Activated CD8-positive, alpha-beta memory T cell treated with anti-CD3 and anti-CD28 coated beads for 36 hours (primary cell): Measurements from ENCODE around the gene PTGES2. TPM values are rescaled to one million over a fixed set of nuclear protein-coding genes. Genes with fewer than 3 reads are reported as not detected.
"Not testable (repeated sequence)": the region's sequence is repeated elsewhere in the genome, so short reads cannot be mapped to it uniquely, and the experiment has no call there.

ENCODE experiments used
- CTCF ChIA-PET: fragments of 350-600 bp; sonication (Branson Sonifier 250); formaldehyde crosslinking; loops from one replicate; lab custom pipeline; 2021; ENCODE audit warnings: antibody characterized with exemption; lab: Charles Lee
- POLR2A ChIA-PET: fragments of 350-600 bp; sonication (Branson Sonifier 250); formaldehyde crosslinking; loops from one replicate; lab custom pipeline; 2021; ENCODE audit warnings: antibody characterized with exemption; lab: Charles Lee
- total RNA-seq, 2 experiments: library from RNA; stranded (reverse); gene quantifications; one replicate each; pipeline ENCODE4 v1.2.3, GENCODE V29; 2021

Gene PTGES2
- total RNA-seq, 2 experiments from 2014 or later, result 68.3 to 68.6 TPM

DNA sequence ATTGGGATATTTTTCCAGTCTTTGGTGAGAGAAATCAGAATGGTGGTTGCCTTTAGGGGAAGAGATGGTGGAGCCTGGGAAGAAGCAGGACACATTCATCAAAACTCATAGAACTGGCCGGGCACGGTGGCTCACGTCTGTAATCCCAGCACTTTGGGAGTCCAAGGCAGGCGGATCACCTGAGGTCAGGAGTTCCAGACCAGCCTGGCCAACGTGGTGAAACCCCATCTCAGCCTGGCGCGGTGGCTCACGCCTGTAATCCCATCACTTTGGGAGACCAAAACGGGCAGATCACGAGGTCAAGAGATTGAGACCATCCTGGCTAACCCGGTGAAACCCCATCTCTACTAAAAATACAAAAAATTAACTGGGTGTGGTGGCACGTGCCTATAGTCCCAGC is 15.8 kb downstream of the PTGES2 start:
- POLR2A ChIA-PET, result interaction anchor here (0.7 kb wide), 1 partner anchor 923 kb away, joined by 6 read pairs; no protein-coding TSS in a partner anchor
- CTCF ChIA-PET, result not testable (repeated sequence)

DNA sequence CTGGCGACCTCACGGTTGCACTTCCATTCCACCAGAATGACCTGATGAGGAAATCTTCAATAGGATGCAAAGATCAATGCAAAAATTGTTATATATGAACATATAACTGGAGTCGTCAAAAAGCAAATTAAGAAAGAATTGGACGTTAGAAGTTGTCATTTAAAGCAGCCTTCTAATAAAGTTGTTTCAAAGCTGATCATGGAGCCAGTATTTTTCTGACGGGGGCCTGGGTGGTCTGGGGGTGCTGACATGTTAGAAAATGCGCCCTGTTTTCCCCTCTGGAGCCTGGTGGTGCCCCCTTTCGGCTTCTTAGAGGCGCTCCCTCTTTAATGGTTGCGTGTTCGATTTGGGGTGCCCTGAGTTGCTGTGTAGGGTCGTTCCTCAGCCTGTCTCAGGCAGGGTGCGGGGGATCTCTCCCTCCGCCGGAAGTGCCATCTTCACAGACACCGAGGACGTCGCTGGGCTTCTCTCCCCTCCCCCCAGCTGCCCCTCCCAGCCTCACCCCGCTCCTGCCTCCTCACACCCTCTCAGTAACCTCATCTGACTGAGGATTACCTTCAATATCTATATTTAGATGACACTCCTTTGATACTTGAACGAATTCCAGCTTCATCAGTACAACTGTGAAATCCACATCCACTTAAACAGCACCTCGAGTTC is 18.3 kb downstream of the PTGES2 start:
- POLR2A ChIA-PET, result no interaction called here
- CTCF ChIA-PET, result interaction anchor here (2.0 kb wide), 1 partner anchor 9 kb away, joined by 6 read pairs; no protein-coding TSS in a partner anchor

GRCh38 chr9:128108269-128109049 is 19.1 kb downstream of the PTGES2 start:
- ChIA-PET POLR2A (interaction anchor here (0.6 kb wide), 1 partner anchor 91 kb away, joined by 3 read pairs; no protein-coding TSS in a partner anchor), CTCF (interaction anchor here (1.0 to 2.0 kb wide), 2 partner anchors 9 to 165 kb away, joined by 4 to 6 read pairs; no protein-coding TSS in a partner anchor)

GRCh38 chr9:128107468-128108268 is 19.9 kb downstream of the PTGES2 start:
- POLR2A ChIA-PET, result no interaction called here
- CTCF ChIA-PET, result interaction anchor here (1.0 to 2.0 kb wide), 2 partner anchors 10 to 165 kb away, joined by 4 to 6 read pairs; no protein-coding TSS in a partner anchor

DNA sequence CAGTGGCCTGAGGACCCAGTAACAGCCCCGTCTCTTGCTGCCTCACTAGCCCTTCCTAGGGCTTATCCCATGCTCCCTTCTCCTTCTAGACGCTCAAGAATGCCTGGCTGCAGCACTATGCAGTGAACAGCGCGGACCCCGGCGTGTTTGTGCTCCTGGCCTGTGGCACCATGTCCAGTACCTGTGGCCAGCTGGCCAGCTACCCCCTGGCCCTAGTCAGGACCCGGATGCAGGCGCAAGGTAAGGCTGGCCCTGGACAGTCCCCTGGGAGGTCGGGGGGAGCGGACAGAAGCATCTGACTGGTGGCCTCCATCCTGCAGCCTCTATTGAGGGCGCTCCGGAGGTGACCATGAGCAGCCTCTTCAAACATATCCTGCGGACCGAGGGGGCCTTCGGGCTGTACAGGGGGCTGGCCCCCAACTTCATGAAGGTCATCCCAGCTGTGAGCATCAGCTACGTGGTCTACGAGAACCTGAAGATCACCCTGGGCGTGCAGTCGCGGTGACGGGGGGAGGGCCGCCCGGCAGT is 20.5 kb downstream of the PTGES2 start:
- POLR2A ChIA-PET, result no interaction called here
- CTCF ChIA-PET, result interaction anchor here (1.5 to 2.0 kb wide), 2 partner anchors 10 to 11 kb away, joined by 3 to 6 read pairs; no protein-coding TSS in a partner anchor

DNA sequence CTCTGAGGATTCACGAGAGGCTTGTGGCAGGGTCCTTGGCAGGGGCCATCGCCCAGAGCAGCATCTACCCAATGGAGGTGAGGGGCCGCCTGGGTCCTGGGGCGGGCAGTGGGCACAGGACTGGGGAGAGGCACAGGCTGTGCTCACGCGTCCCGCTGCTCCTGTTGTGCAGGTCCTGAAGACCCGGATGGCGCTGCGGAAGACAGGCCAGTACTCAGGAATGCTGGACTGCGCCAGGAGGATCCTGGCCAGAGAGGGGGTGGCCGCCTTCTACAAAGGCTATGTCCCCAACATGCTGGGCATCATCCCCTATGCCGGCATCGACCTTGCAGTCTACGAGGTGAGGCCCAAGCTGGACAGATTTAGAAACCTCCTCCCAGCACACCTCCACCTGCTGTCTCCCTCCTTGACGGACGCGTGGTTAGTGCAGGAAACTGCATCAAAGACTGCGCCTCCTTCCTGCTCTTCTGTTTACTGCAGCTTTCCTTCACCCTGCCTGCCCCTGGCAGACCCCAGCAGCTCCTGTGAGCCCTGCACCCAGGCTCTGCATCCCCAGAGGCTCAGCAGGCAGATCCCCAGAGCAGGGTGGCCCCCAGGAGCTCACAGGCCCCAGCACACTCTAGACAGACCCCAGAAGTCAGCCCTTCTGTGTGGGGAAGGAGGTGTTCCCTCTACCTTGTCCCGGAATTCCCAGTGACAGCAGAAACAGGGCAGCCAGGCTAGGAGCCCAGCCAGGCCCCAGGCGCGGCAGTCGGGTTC is 21.2 kb downstream of the PTGES2 start:
- CTCF ChIA-PET, result interaction anchor here (1.5 kb wide), 1 partner anchor 11 kb away, joined by 3 read pairs; no protein-coding TSS in a partner anchor
- POLR2A ChIA-PET, result no interaction called here

DNA sequence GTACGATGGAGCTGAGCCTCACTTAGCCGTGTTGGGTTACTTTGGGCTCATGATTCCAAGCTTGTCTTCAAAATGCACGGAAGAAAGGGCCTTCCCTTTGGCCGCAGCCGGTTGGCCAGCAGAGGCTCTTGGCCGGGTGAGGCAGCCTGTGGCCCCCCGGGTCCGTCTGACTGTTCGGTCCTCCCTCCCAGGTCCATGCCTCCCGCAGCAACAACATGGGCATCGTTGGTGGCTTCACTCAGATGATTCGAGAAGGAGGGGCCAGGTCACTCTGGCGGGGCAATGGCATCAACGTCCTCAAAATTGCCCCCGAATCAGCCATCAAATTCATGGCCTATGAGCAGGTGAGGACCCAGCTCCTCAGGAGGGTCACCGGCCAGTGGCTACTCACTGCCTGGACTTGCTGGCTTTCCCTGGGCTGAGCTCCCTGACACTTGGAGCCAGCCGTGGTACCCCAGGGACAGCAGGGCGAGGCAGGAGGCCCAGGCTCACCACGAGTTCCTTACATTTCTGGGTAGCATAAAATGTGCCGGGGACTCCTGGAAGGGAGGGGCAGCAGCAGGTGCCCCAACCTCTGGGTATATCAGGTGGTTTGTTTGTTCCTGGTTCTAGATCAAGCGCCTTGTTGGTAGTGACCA is 21.9 kb downstream of the PTGES2 start:
- ChIA-PET POLR2A (no interaction called here), CTCF (interaction anchor here (0.5 to 1.5 kb wide), 4 partner anchors 11 to 51 kb away, joined by 3 to 4 read pairs (median 3); partner anchors contain the start of gene SLC25A25)

GRCh38 chr9:128104171-128104618 is 23.3 kb downstream of the PTGES2 start:
- POLR2A ChIA-PET, result no interaction called here

GRCh38 chr9:128103589-128103962 is 24.0 kb downstream of the PTGES2 start:
- ChIA-PET CTCF (interaction anchor here (1.4 to 2.9 kb wide), 2 partner anchors 14 to 68 kb away, joined by 3 to 17 read pairs; no protein-coding TSS in a partner anchor), POLR2A (no interaction called here)

More at GRCh38 chr9:128104171-128104618, 23.3 kb downstream of the PTGES2 start:
- CTCF ChIA-PET, result interaction anchor here (0.7 to 2.9 kb wide), 5 partner anchors 14 to 579 kb away, joined by 3 to 17 read pairs (median 3); partner anchors contain the start of gene SLC25A25

GRCh38 chr9:128102861-128103588 is 24.5 kb downstream of the PTGES2 start:
- ChIA-PET CTCF (interaction anchor here (1.4 to 2.9 kb wide), 3 partner anchors 15 to 68 kb away, joined by 3 to 17 read pairs (median 3); no protein-coding TSS in a partner anchor), POLR2A (no interaction called here)

GRCh38 chr9:128102196-128102595 is 25.3 kb downstream of the PTGES2 start:
- ChIA-PET POLR2A (no interaction called here), CTCF (interaction anchor here (1.4 to 2.9 kb wide), 3 partner anchors 14 to 67 kb away, joined by 3 to 17 read pairs (median 3); no protein-coding TSS in a partner anchor)

- ChIA-PET POLR2A (no interaction called here), CTCF (interaction anchor here (1.5 to 2.3 kb wide), 2 partner anchors 13 to 16 kb away, joined by 3 to 13 read pairs; no protein-coding TSS in a partner anchor)
These were observed 25.8 kb downstream of the PTGES2 start for GRCh38 chr9:128101690-128102089.

DNA sequence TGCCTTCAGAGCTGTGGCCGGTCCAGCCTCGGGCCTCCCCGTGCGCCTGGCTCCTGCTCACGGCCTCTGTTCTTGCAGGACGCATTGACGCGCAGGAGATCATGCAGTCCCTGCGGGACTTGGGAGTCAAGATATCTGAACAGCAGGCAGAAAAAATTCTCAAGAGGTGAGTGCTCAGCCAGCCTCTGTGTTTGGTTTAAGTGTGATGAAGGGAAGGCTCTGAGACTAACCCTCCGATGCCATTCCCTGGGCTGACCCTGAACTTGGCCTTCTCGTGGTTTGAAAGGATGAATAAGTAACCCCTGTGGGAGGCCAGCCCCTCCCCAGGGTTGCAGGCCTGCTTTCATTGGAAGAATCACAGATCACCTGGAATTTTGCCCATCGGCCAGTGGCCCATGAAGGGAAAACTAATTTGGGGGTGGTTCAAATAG is 26.3 kb downstream of the PTGES2 start:
- ChIA-PET POLR2A (no interaction called here), CTCF (interaction anchor here (2.3 kb wide), 1 partner anchor 16 kb away, joined by 13 read pairs; no protein-coding TSS in a partner anchor)

- CTCF ChIA-PET, result interaction anchor here (2.3 kb wide), 1 partner anchor 17 kb away, joined by 13 read pairs; no protein-coding TSS in a partner anchor
- POLR2A ChIA-PET, result no interaction called here
These were observed 26.9 kb downstream of the PTGES2 start for GRCh38 chr9:128100581-128100980.

DNA sequence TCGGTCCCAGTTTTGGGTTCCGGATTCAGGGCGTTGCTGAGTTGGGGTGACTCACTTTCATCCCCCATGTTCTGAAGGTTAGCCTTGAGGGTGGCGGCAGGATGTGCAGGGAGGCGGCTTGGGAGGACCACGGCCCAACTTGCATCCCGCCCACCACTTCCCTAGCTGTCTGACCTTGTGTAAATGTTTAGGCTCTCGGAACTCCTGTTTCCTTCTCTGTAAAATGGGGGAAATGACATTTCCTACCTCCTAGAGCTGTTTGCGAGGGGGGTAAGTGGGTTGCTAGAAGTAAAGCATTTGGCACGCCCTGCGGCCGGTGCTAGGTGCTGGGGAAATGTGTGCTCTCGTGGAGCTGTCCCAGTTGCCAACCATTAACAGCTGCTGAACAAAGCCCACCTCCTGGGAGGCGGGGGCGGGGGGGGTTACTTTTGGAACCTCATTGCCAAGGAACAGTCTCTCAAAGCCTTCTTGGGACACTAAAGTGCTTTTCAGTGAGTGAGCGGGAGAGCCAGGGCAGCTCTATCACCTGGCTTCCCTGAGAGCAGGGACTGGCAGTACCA is 27.5 kb downstream of the PTGES2 start:
- ChIA-PET POLR2A (no interaction called here), CTCF (interaction anchor here (0.9 to 2.3 kb wide), 3 partner anchors 15 to 157 kb away, joined by 3 to 13 read pairs (median 3); no protein-coding TSS in a partner anchor)
